Esophagus muscularis mucosa (tissue), 3 donors: Measurements from ENCODE around the gene XPC.

Experiments used
- CTCF ChIP-seq, 3 experiments: fragments of 200-600 bp in 2 of 3; fragments of 450-650 bp in 1 of 3; sonication (generic) in 2 of 3; IDR thresholded peaks; one replicate each; pipeline ENCODE4 v1.5.1; 2017 to 2019; ENCODE audit warnings: antibody characterized with exemption in 3 of 3, mild to moderate bottlenecking in 2 of 3, moderate library complexity in 1 of 3
- POLR2A ChIP-seq: fragments of 450-650 bp; IDR thresholded peaks from one replicate; pipeline ENCODE4 v1.6.1; 2017; ENCODE audit warnings: antibody characterized with exemption, moderate library complexity, mild to moderate bottlenecking, low read depth
- POLR2AphosphoS5 ChIP-seq, 2 donors: sonication (generic); formaldehyde crosslinking; IDR thresholded peaks; one replicate each; pipeline ENCODE4 v1.6.1; 2017; ENCODE audit warnings: antibody characterized with exemption in 2 of 2

GRCh38 chr3:14119651-14120050 is 58.8 kb downstream of the XPC start:
- TF ChIP-seq POLR2A (no peak), CTCF (IDR thresholded peaks at IDR 0.05) (no peak), POLR2AphosphoS5 (IDR thresholded peaks at IDR 0.05) (no peak)
